Activated naive CD4-positive, alpha-beta T cell treated with Interleukin-2 at 50 U/mL for 16 hours (primary cell): ENCODE results near the gene SLC25A21.
"Not testable (repeated sequence)": the region's sequence is repeated elsewhere in the genome, so short reads cannot be mapped to it uniquely, and the experiment has no call there.

Source experiments
- DNase-seq: peaks from one replicate; pipeline ENCODE4 v3.0.0-alpha.2; 2020

SLC25A21 gene

GRCh38 chr14:36817071-36817930, 355.1 kb downstream of the SLC25A21 start:
- DNase-seq: no peak

GRCh38 chr14:36816481-36816880, 355.9 kb downstream of the SLC25A21 start:
- DNase-seq: no peak

GRCh38 chr14:36814783-36815182, 357.6 kb downstream of the SLC25A21 start:
- DNase-seq: not testable (repeated sequence)

- no peak for DNase-seq
Observed at GRCh38 chr14:36810209-36810608, 362.2 kb downstream of the SLC25A21 start.

- no peak for DNase-seq
Observed at GRCh38 chr14:36807727-36808126, 364.7 kb downstream of the SLC25A21 start.

- DNase-seq: no peak
Observed at GRCh38 chr14:36805131-36805559, 367.3 kb downstream of the SLC25A21 start.

GRCh38 chr14:36797634-36798033, 374.8 kb downstream of the SLC25A21 start:
- DNase-seq: no peak

- no peak for DNase-seq
Observed at GRCh38 chr14:36791402-36791801, 381.0 kb downstream of the SLC25A21 start.

GRCh38 chr14:36785511-36785910, 386.9 kb downstream of the SLC25A21 start:
- DNase-seq: no peak

- DNase-seq: no peak
Observed at GRCh38 chr14:36784541-36784940, 387.9 kb downstream of the SLC25A21 start.

GRCh38 chr14:36781897-36782296, 390.5 kb downstream of the SLC25A21 start:
- DNase-seq: no peak

- no peak for DNase-seq
Observed at GRCh38 chr14:36773558-36773957, 398.8 kb downstream of the SLC25A21 start.

- DNase-seq: no peak
Observed at GRCh38 chr14:36773136-36773540, 399.3 kb downstream of the SLC25A21 start.

GRCh38 chr14:36771028-36771640, 401.3 kb downstream of the SLC25A21 start:
- DNase-seq: no peak

- DNase-seq: no peak
Observed at GRCh38 chr14:36768638-36769337, 403.6 kb downstream of the SLC25A21 start.

GRCh38 chr14:36767603-36768281, 404.7 kb downstream of the SLC25A21 start:
- DNase-seq: no peak

- DNase-seq: no peak
Observed at GRCh38 chr14:36766974-36767373, 405.4 kb downstream of the SLC25A21 start.

GRCh38 chr14:36757734-36758601, 414.4 kb downstream of the SLC25A21 start:
- no peak for DNase-seq

- no peak for DNase-seq
Observed at GRCh38 chr14:36756226-36756625, 416.2 kb downstream of the SLC25A21 start.

GRCh38 chr14:36755756-36756155, 416.6 kb downstream of the SLC25A21 start:
- no peak for DNase-seq

GRCh38 chr14:36751920-36752319, 420.5 kb downstream of the SLC25A21 start:
- DNase-seq: no peak

- DNase-seq: no peak
Observed at GRCh38 chr14:36751106-36751505, 421.3 kb downstream of the SLC25A21 start.
